Measurements from ENCODE around the gene COL18A1.
"Not testable (repeated sequence)": the region's sequence is repeated elsewhere in the genome, so short reads cannot be mapped to it uniquely, and the experiment has no call there.

- TF ChIP-seq EZH2phosphoT487 (IDR thresholded peaks at IDR 0.05; ENCODE audit: borderline replicate concordance): not testable (repeated sequence)
- TF ChIP-seq, protein P1, sequence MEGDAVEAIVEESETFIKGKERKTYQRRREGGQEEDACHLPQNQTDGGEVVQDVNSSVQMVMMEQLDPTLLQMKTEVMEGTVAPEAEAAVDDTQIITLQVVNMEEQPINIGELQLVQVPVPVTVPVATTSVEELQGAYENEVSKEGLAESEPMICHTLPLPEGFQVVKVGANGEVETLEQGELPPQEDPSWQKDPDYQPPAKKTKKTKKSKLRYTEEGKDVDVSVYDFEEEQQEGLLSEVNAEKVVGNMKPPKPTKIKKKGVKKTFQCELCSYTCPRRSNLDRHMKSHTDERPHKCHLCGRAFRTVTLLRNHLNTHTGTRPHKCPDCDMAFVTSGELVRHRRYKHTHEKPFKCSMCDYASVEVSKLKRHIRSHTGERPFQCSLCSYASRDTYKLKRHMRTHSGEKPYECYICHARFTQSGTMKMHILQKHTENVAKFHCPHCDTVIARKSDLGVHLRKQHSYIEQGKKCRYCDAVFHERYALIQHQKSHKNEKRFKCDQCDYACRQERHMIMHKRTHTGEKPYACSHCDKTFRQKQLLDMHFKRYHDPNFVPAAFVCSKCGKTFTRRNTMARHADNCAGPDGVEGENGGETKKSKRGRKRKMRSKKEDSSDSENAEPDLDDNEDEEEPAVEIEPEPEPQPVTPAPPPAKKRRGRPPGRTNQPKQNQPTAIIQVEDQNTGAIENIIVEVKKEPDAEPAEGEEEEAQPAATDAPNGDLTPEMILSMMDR (conservative IDR thresholded peaks at IDR 0.05; ENCODE audit: low read length): not testable (repeated sequence)
Measured at GRCh38 chr21:45501081-45502005, 96.4 kb downstream of the COL18A1 start.

All from Loucy (cell line).